Loucy (cell line): ENCODE measurements around the gene HMX1.

ENCODE experiments used
- H2AFZ ChIP-seq: fragments of 200-600 bp; sonication (generic); 2 replicates; pipeline ENCODE4 v1.6.0; 2016; ENCODE audit warnings: antibody characterized with exemption, mild to moderate bottlenecking, low read length, moderate library complexity
- H3F3A ChIP-seq: fragments of 200-600 bp; 2 replicates; pipeline ENCODE4 v1.6.0; 2016; ENCODE audit warnings: antibody characterized with exemption, low read depth, mild to moderate bottlenecking
- H3K27me3 ChIP-seq: fragments of 200-600 bp; sonication (generic); 2 replicates; pipeline ENCODE4 v1.6.1; 2014; ENCODE audit warnings: low read length, mild to moderate bottlenecking; ENCODE audit not compliant: insufficient read depth, poor library complexity, severe bottlenecking
- H3K36me3 ChIP-seq: fragments of 200-600 bp; sonication (generic); 2 replicates; pipeline ENCODE4 v1.6.1; 2016; ENCODE audit warnings: low read length; ENCODE audit not compliant: insufficient read depth
- H3K4me1 ChIP-seq: fragments of 200-600 bp; sonication (generic); 2 replicates; pipeline ENCODE4 v1.5.1; 2014; ENCODE audit warnings: low read length, mild to moderate bottlenecking; ENCODE audit not compliant: insufficient read depth, poor library complexity, severe bottlenecking
- H3K4me2 ChIP-seq: fragments of 200-600 bp; sonication (generic); 2 replicates; pipeline ENCODE4 v1.6.0; 2014; ENCODE audit warnings: antibody characterized with exemption, low read length, low read depth, mild to moderate bottlenecking; ENCODE audit not compliant: poor library complexity, severe bottlenecking
- H3K4me3 ChIP-seq: fragments of 200-600 bp; sonication (generic); 2 replicates; pipeline ENCODE4 v1.5.1; 2014; ENCODE audit warnings: low read length, mild to moderate bottlenecking, mixed read lengths; ENCODE audit not compliant: poor library complexity, severe bottlenecking
- H3K79me2 ChIP-seq: fragments of 200-600 bp; sonication (generic); 2 replicates; pipeline ENCODE4 v1.6.1; 2014; ENCODE audit warnings: low read length; ENCODE audit not compliant: insufficient read depth
- H3K9ac ChIP-seq: fragments of 200-600 bp; sonication (generic); 2 replicates; pipeline ENCODE4 v1.6.0; 2014; ENCODE audit warnings: mild to moderate bottlenecking, low read depth, low read length, moderate library complexity; ENCODE audit not compliant: poor library complexity, severe bottlenecking
- H3K9me2 ChIP-seq: fragments of 200-600 bp; sonication (generic); replicated peaks from 2 replicates; pipeline ENCODE4 v1.6.1; 2016; ENCODE audit warnings: low read depth, low read length, mixed read lengths
- H3K9me3 ChIP-seq: fragments of 200-600 bp; sonication (generic); 2 replicates; pipeline ENCODE4 v1.6.1; 2014; ENCODE audit warnings: mild to moderate bottlenecking, antibody characterized with exemption, low read length, low read depth; ENCODE audit not compliant: insufficient read depth
- H4K20me1 ChIP-seq: fragments of 200-600 bp; sonication (generic); 2 replicates; pipeline ENCODE4 v1.6.0; 2014; ENCODE audit warnings: antibody characterized with exemption, low read length, mild to moderate bottlenecking; ENCODE audit not compliant: insufficient read depth, poor library complexity, severe bottlenecking
- CTCF ChIP-seq: fragments of 200-600 bp; sonication (generic); conservative IDR thresholded peaks from 2 replicates; pipeline ENCODE4 v1.5.1; 2014; ENCODE audit warnings: mild to moderate bottlenecking, antibody characterized with exemption, low read length
- EZH2phosphoT487 ChIP-seq: fragments of 200-600 bp; IDR thresholded peaks from 2 replicates; pipeline ENCODE4 v1.6.1; 2018; ENCODE audit warnings: antibody characterized with exemption, mild to moderate bottlenecking, moderate library complexity, borderline replicate concordance

Gene HMX1

GRCh38 chr4:8914461-8915171, 43.0 kb upstream of the HMX1 start:
- Histone ChIP-seq H3K36me3 (no peaks in the 10 kb centered on the region), H3K79me2 (no peaks in the 10 kb centered on the region), H3F3A (no peaks in the 10 kb centered on the region), H3K27me3 (no peaks in the 10 kb centered on the region), H4K20me1 (no peaks in the 10 kb centered on the region), H3K4me1 (no peaks in the 10 kb centered on the region), H3K4me3 (no peak overlapping the region), H2AFZ (no peak overlapping the region), H3K9me2 (no peaks in the 10 kb centered on the region), H3K9me3 (no peaks in the 10 kb centered on the region), H3K9ac (no peak overlapping the region), H3K4me2 (no peak overlapping the region)
- TF ChIP-seq EZH2phosphoT487 (no peak), CTCF (no peak)

GRCh38 chr4:8913858-8914460, 42.3 kb upstream of the HMX1 start:
- H3K27me3 ChIP-seq = no peaks in the 10 kb centered on the region
- H3K4me3 ChIP-seq = no peak overlapping the region
- no peaks in the 10 kb centered on the region for H3K79me2 ChIP-seq
- H3K4me1 ChIP-seq = no peaks in the 10 kb centered on the region
- TF ChIP-seq EZH2phosphoT487 (no peak), CTCF (no peak)
- no peak overlapping the region for H3K9ac ChIP-seq
- no peaks in the 10 kb centered on the region for H4K20me1 ChIP-seq
- H3K4me2 ChIP-seq = no peak overlapping the region
- no peaks in the 10 kb centered on the region for H3K36me3 ChIP-seq
- no peaks in the 10 kb centered on the region for H3F3A ChIP-seq
- no peaks in the 10 kb centered on the region; the same call in 1 of the 2 replicates for H3K9me3 ChIP-seq
- H2AFZ ChIP-seq = no peak overlapping the region
- no peaks in the 10 kb centered on the region for H3K9me2 ChIP-seq

GRCh38 chr4:8913121-8913857, 41.6 kb upstream of the HMX1 start:
- Histone ChIP-seq H3K27me3 (no peaks in the 10 kb centered on the region), H4K20me1 (no peaks in the 10 kb centered on the region), H3K4me2 (no peak overlapping the region), H3K4me3 (no peak overlapping the region), H3K4me1 (no peaks in the 10 kb centered on the region), H2AFZ (no peak overlapping the region), H3K9me3 (no peaks in the 10 kb centered on the region; the same call in 1 of the 2 replicates), H3K36me3 (no peaks in the 10 kb centered on the region), H3F3A (no peaks in the 10 kb centered on the region), H3K9ac (no peak overlapping the region), H3K79me2 (no peaks in the 10 kb centered on the region), H3K9me2 (no peaks in the 10 kb centered on the region)
- TF ChIP-seq CTCF (no peak), EZH2phosphoT487 (no peak)
